ENCODE results near the gene RABGAP1. TPM values are rescaled to one million over a fixed set of nuclear protein-coding genes. Genes with fewer than 3 reads are reported as not detected.
A peak's percentile ranks its signal among the peaks of the same experiment; 100 is the strongest.

Gene RABGAP1
- total and polyA plus RNA-seq, 2 experiments from 2014 or later: 8.5 to 33.9 TPM

GRCh38 chr9:122946461-122947005 lies 5.7 kb downstream of the RABGAP1 start:
- peaks cover 7% of the 10 kb centered on the region for H3K27me3 Mint-ChIP-seq (ENCODE audit: insufficient read depth, low read depth, poor library complexity)
- ATAC-seq (no peak), DNase-seq (ENCODE audit: low spot score) (no peak)
- Histone ChIP-seq H3F3A (replicated peaks; ENCODE audit: low read depth) (no peaks in the 10 kb centered on the region; the same call in 1 of the 2 replicates), H3K36me3 (ENCODE audit: insufficient read depth) (no peaks in the 10 kb centered on the region), H3K4me3 (no peak overlapping the region), H3K27me3 (ENCODE audit: insufficient read depth) (no peaks in the 10 kb centered on the region), H3K27ac (ENCODE audit: low read depth) (no peak overlapping the region), H4K20me1 (replicated peaks; ENCODE audit: insufficient read depth) (peaks cover 6% of the 10 kb centered on the region; the same call in 1 of the 2 replicates), H3K79me2 (replicated peaks; ENCODE audit: insufficient read depth) (peaks cover 100% of the 10 kb centered on the region), H3K4me1 (ENCODE audit: insufficient read depth) (peaks cover 50% of the 10 kb centered on the region), H3K9me2 (ENCODE audit: insufficient read depth) (no peaks in the 10 kb centered on the region), H2AFZ (no peak overlapping the region), H3K4me2 (no peak overlapping the region)
- H3K9me3 Mint-ChIP-seq: no peaks in the 10 kb centered on the region; the same call in 2 of the 3 replicates
- H3K36me3 Mint-ChIP-seq (ENCODE audit: low read depth): peaks cover 6% of the 10 kb centered on the region; the same call in 1 of the 3 replicates
- no peak overlapping the region for H3K27ac Mint-ChIP-seq
- no peak overlapping the region for H3K4me3 Mint-ChIP-seq
- peaks cover 58% of the 10 kb centered on the region for H3K4me1 Mint-ChIP-seq
- no peak for TF ChIP-seq NANOG (IDR thresholded peaks at IDR 0.05; ENCODE audit: borderline replicate concordance)

- H4K20me1 ChIP-seq (replicated peaks; ENCODE audit: insufficient read depth): peaks cover 8% of the 10 kb centered on the region; the same call in 1 of the 2 replicates
- TF ChIP-seq EZH2 (IDR thresholded peaks at IDR 0.05; ENCODE audit: low read depth, unreplicated experiment) (no peak), ETS1 (IDR thresholded peaks at IDR 0.05) (no peak), ZNF331 (CRISPR knock-in tag; IDR thresholded peaks at IDR 0.05; ENCODE audit: low read depth) (no peak), REST (IDR thresholded peaks at IDR 0.05; ENCODE audit: unreplicated experiment) (no peak), EZH2phosphoT487 (IDR thresholded peaks at IDR 0.05; ENCODE audit: unreplicated experiment) (no peak), CREB1 (CRISPR knock-in tag; IDR thresholded peaks at IDR 0.05; ENCODE audit: low read depth) (no peak), ZNF114 (CRISPR knock-in tag; IDR thresholded peaks at IDR 0.05) (no peak), NANOG (IDR thresholded peaks at IDR 0.05; ENCODE audit: borderline replicate concordance) (no peak), ZNF462 (CRISPR knock-in tag; IDR thresholded peaks at IDR 0.05) (no peak)
Measured at GRCh38 chr9:122948313-122948712, 7.5 kb downstream of the RABGAP1 start.

More at GRCh38 chr9:122948313-122948712, 7.5 kb downstream of the RABGAP1 start:
- Mint-ChIP-seq H3K4me3 (no peak overlapping the region), H3K9me3 (no peaks in the 10 kb centered on the region), H3K27me3 (ENCODE audit: insufficient read depth, low read depth, poor library complexity) (peaks cover 3% of the 10 kb centered on the region), H3K27ac (0 out of 2 replicates have a peak overlapping the region, but pooled peaks have one; percentile 12), H3K4me1 (peaks cover 55% of the 10 kb centered on the region), H3K36me3 (ENCODE audit: low read depth) (peaks cover 5% of the 10 kb centered on the region; the same call in 1 of the 3 replicates)
- Histone ChIP-seq H3K4me3 (no peak overlapping the region), H3K4me2 (no peak overlapping the region), H2AFZ (no peak overlapping the region), H3K79me2 (replicated peaks; ENCODE audit: insufficient read depth) (peaks cover 99% of the 10 kb centered on the region), H3K4me1 (ENCODE audit: insufficient read depth) (peaks cover 44% of the 10 kb centered on the region), H3K9me2 (ENCODE audit: insufficient read depth) (no peaks in the 10 kb centered on the region), H3K27me3 (ENCODE audit: insufficient read depth) (no peaks in the 10 kb centered on the region), H3K36me3 (ENCODE audit: insufficient read depth) (no peaks in the 10 kb centered on the region), H3K27ac (ENCODE audit: low read depth) (peak overlapping the region; percentile 41; the same call in 1 of the 2 replicates), H3F3A (replicated peaks; ENCODE audit: low read depth) (no peaks in the 10 kb centered on the region)
- no peak for ATAC-seq
- DNase-seq (ENCODE audit: low spot score): no peak

Data from GM23338 (cell line).